Prostate gland (tissue), 2 donors: ENCODE measurements around the gene GABBR2. TPM values are rescaled to one million over a fixed set of nuclear protein-coding genes. Genes with fewer than 3 reads are reported as not detected.

ENCODE experiments used
- DNase-seq: peaks from one replicate; pipeline ENCODE4 v3.0.0-alpha.2; 2019; ENCODE audit warnings: low spot score
- H3K27ac ChIP-seq, 2 donors: fragments of 200-600 bp; sonication (generic); 2 replicates each; pipeline ENCODE4 v1.5.1; 2017 to 2019
- H3K27me3 ChIP-seq: fragments of 200-600 bp; sonication (generic); replicated peaks from 2 replicates; pipeline ENCODE4 v1.5.1; 2019; ENCODE audit not compliant: insufficient read depth
- H3K36me3 ChIP-seq, 2 donors: fragments of 200-600 bp; sonication (generic); 1 replicate in 1 of 2; 2 replicates in 1 of 2; pipeline versions ENCODE4 v1.5.1 to v1.8.1; 2017 to 2019
- H3K4me1 ChIP-seq: fragments of 200-600 bp; sonication (generic); replicated peaks from 2 replicates; pipeline ENCODE4 v1.5.1; 2019
- H3K4me3 ChIP-seq, 2 donors: fragments of 200-600 bp; sonication (generic); 2 replicates each; pipeline ENCODE4 v1.5.1; 2017 to 2019
- H3K9me3 ChIP-seq: fragments of 200-600 bp; sonication (generic); 2 replicates; pipeline ENCODE4 v1.5.1; 2017
- CTCF ChIP-seq, 4 experiments: fragments of 200-600 bp in 2 of 4; fragments of 450-650 bp in 2 of 4; sonication (generic) in 2 of 4; IDR thresholded peaks; 1 replicate in 3 of 4; 2 replicates in 1 of 4; pipeline ENCODE4 v1.5.1; 2016 to 2019; ENCODE audit warnings: antibody characterized with exemption in 4 of 4, mild to moderate bottlenecking in 2 of 4, moderate library complexity in 2 of 4
- POLR2A ChIP-seq: fragments of 450-650 bp; IDR thresholded peaks from one replicate; pipeline ENCODE4 v1.6.1; 2016; ENCODE audit warnings: antibody characterized with exemption, mild to moderate bottlenecking
- POLR2AphosphoS5 ChIP-seq: sonication (generic); formaldehyde crosslinking; IDR thresholded peaks from one replicate; pipeline ENCODE4 v1.6.1; 2017; ENCODE audit warnings: antibody characterized with exemption
- WGBS: methylation state at CpG from one replicate; pipeline ENCODE4 v1.1.5; 2018; 5-methylcytosine and 5-hydroxymethylcytosine counted together
- intact Hi-C: fragments of 100-400 bp; cut with DNase I; formaldehyde crosslinking; loops from one replicate; pipeline ENCODE4 v1.14.2; 2022
- total RNA-seq, 2 donors: library from RNA; depleted of rRNA; stranded (reverse); fragments of >200 nt; gene quantifications; one replicate each; pipeline ENCODE4 v1.1.0, GENCODE V29; 2016

GABBR2 gene
- total RNA-seq, 2 donors from 2014 or later, result 0.97 TPM; not detected in 1

GRCh38 chr9:98290411-98290810 is 418.3 kb downstream of the GABBR2 start:
- Histone ChIP-seq H3K27me3 (no peaks in the 10 kb centered on the region), H3K36me3 (no peaks in the 10 kb centered on the region), H3K4me3 (no peak overlapping the region), H3K27ac (no peak overlapping the region), H3K4me1 (no peaks in the 10 kb centered on the region), H3K9me3 (no peaks in the 10 kb centered on the region)
- TF ChIP-seq POLR2A (no peak), CTCF (IDR thresholded peaks at IDR 0.05) (no peak), POLR2AphosphoS5 (no peak)
- intact Hi-C loops, result no loop called here
- DNase-seq, result no peak
- 91% methylated on average over 18 of the region's 18 CpGs for WGBS

DNA sequence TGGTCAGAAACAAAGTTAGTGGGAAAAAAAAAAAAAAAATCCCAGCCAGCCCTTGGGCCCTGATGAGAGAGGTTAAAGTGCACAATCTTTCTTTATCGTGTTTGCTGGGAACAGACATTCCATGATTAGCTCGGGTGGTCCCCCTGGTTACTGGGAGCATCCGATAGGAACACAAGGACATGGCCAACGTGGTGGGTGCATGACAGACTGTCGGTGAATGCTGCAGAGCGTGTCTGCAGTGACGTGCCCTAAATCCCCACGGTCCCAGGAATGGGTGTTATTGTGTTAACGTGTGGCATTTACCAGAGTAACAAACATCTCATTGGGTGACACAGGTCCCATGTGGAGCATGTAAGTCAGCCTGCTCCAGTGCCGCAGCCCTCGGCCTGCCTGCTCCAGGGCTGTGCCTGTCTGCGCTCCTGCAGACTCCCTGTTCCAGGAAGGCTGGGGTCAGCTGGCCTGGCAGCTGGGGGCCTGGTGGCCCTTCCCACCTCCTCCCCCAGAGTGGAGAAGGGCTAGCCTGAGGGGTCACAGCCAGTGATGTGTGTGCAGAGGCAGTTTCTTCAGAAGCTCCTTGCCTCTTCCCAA is 419.0 kb downstream of the GABBR2 start:
- no peak overlapping the region for H3K4me3 ChIP-seq
- no peaks in the 10 kb centered on the region for H3K36me3 ChIP-seq
- H3K27ac ChIP-seq, result no peak overlapping the region
- TF ChIP-seq POLR2A, result no peak
- no peak for DNase-seq
- no peaks in the 10 kb centered on the region for H3K9me3 ChIP-seq
- H3K27me3 ChIP-seq, result no peaks in the 10 kb centered on the region
- intact Hi-C loops, result no loop called here
- H3K4me1 ChIP-seq, result no peaks in the 10 kb centered on the region
- WGBS, result 82% methylated on average over 12 of the region's 12 CpGs

DNA sequence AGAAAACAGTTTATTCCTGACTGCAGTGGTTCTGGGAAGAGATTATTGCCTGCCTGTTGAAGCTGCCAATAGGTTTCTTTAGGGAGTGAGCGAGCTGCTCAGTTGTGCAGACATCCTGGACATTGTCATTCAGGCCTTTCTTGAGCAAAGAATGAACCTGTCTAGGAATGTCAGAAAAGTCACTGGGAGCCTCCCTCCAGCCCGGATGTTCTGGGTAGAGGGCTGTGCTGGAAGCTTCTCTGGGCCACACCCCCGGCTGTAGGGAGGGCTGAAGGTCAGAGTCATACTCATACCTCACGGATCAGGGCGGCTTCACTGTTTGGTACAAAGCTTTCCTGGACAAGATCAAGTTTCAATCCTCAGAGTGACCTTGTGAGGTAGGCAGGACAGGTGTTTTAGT is 419.9 kb downstream of the GABBR2 start:
- Histone ChIP-seq H3K27ac (no peak overlapping the region), H3K4me3 (no peak overlapping the region), H3K27me3 (no peaks in the 10 kb centered on the region), H3K9me3 (no peaks in the 10 kb centered on the region), H3K4me1 (no peaks in the 10 kb centered on the region), H3K36me3 (no peaks in the 10 kb centered on the region)
- no peak for DNase-seq
- WGBS, result 77% methylated on average over 5 of the region's 5 CpGs
- TF ChIP-seq CTCF (IDR thresholded peaks at IDR 0.05) (no peak), POLR2A (no peak), POLR2AphosphoS5 (no peak)
- intact Hi-C loops, result no loop called here

GRCh38 chr9:98287384-98287783 is 421.4 kb downstream of the GABBR2 start:
- intact Hi-C loops, result no loop called here
- Histone ChIP-seq H3K27ac (no peak overlapping the region), H3K9me3 (no peaks in the 10 kb centered on the region), H3K36me3 (no peaks in the 10 kb centered on the region), H3K27me3 (no peaks in the 10 kb centered on the region), H3K4me1 (no peaks in the 10 kb centered on the region), H3K4me3 (no peak overlapping the region)
- WGBS, result 89% methylated on average over 4 of the region's 4 CpGs
- TF ChIP-seq POLR2AphosphoS5 (no peak), CTCF (IDR thresholded peaks at IDR 0.05) (no peak), POLR2A (no peak)
- no peak for DNase-seq

- H3K27me3 ChIP-seq, result no peaks in the 10 kb centered on the region
- no peak for TF ChIP-seq POLR2A
- no peak for TF ChIP-seq POLR2AphosphoS5
- no peak for TF ChIP-seq CTCF (IDR thresholded peaks at IDR 0.05)
- H3K27ac ChIP-seq, result no peak overlapping the region
- H3K9me3 ChIP-seq, result no peaks in the 10 kb centered on the region
- no peaks in the 10 kb centered on the region for H3K36me3 ChIP-seq
- no peak for DNase-seq
- WGBS, result 66% methylated on average over 4 of the region's 4 CpGs
- no peak overlapping the region for H3K4me3 ChIP-seq
- intact Hi-C loops, result no loop called here
- no peaks in the 10 kb centered on the region for H3K4me1 ChIP-seq
Measured at GRCh38 chr9:98285446-98285845, 423.3 kb downstream of the GABBR2 start.
